ENCODE measurements around the gene NOL9. TPM values are rescaled to one million over a fixed set of nuclear protein-coding genes. Genes with fewer than 3 reads are reported as not detected.

Gene NOL9
- total and polyA plus RNA-seq, 2 of the 13 experiments (the other 11 are each of a cell fraction or from before 2014, with no cell fraction given) = 18.0 to 24.7 TPM

DNA sequence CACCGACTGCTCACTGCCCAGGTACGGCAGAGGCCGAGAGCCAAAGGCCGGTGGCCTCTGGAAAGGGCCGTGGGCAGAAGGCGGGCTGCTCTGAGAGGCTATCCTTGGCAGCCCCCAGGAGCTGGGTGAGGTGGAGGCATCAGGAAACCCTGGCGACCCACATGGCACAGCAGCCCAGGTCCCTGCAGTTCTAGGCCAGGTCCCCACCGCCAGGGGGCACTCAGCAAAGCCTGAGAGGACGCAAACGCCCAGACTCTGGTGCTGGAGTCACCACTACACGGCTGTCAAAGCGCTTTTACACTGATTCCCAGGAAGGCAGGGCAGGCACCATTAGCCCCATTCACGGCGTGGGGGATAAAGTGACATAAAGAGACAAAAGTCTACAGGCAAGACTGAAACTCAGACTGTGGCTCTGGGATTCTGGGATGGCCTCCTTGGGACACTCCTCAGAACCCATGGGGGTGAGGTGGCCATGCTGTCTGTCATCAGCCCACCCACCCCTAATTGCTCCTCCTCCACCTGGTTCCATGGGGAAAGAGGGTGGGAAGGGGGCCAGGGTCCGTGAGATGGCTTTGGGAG is 67.8 kb downstream of the NOL9 start (continued):
- TF ChIP-seq, protein P1, sequence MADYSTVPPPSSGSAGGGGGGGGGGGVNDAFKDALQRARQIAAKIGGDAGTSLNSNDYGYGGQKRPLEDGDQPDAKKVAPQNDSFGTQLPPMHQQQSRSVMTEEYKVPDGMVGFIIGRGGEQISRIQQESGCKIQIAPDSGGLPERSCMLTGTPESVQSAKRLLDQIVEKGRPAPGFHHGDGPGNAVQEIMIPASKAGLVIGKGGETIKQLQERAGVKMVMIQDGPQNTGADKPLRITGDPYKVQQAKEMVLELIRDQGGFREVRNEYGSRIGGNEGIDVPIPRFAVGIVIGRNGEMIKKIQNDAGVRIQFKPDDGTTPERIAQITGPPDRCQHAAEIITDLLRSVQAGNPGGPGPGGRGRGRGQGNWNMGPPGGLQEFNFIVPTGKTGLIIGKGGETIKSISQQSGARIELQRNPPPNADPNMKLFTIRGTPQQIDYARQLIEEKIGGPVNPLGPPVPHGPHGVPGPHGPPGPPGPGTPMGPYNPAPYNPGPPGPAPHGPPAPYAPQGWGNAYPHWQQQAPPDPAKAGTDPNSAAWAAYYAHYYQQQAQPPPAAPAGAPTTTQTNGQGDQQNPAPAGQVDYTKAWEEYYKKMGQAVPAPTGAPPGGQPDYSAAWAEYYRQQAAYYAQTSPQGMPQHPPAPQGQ (CRISPR knock-in tag; IDR thresholded peaks at IDR 0.05; ENCODE audit: borderline replicate concordance) = no peak
- TF ChIP-seq SAP130 (CRISPR knock-in tag; IDR thresholded peaks at IDR 0.05; ENCODE audit: low read depth) (peak; percentile 55), GABPB1 (CRISPR knock-in tag; IDR thresholded peaks at IDR 0.05) (peak; percentile 26; the same call in 1 of the 2 replicates), TRIM24 (CRISPR knock-in tag; IDR thresholded peaks at IDR 0.05) (no peak), NR2F6 (IDR thresholded peaks at IDR 0.05) (no peak), NR2F6 (CRISPR knock-in tag; IDR thresholded peaks at IDR 0.05) (no peak), ZNF205 (CRISPR knock-in tag; IDR thresholded peaks at IDR 0.05) (no peak), ZNF292 (CRISPR knock-in tag; IDR thresholded peaks at IDR 0.05; ENCODE audit: borderline replicate concordance, low read depth) (no peak), MAFG (CRISPR knock-in tag; IDR thresholded peaks at IDR 0.05) (no peak)
- TF ChIP-seq, protein P2, sequence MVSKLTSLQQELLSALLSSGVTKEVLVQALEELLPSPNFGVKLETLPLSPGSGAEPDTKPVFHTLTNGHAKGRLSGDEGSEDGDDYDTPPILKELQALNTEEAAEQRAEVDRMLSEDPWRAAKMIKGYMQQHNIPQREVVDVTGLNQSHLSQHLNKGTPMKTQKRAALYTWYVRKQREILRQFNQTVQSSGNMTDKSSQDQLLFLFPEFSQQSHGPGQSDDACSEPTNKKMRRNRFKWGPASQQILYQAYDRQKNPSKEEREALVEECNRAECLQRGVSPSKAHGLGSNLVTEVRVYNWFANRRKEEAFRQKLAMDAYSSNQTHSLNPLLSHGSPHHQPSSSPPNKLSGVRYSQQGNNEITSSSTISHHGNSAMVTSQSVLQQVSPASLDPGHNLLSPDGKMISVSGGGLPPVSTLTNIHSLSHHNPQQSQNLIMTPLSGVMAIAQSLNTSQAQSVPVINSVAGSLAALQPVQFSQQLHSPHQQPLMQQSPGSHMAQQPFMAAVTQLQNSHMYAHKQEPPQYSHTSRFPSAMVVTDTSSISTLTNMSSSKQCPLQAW (CRISPR knock-in tag; IDR thresholded peaks at IDR 0.05) = peak; percentile 65
- TF ChIP-seq, protein P3, sequence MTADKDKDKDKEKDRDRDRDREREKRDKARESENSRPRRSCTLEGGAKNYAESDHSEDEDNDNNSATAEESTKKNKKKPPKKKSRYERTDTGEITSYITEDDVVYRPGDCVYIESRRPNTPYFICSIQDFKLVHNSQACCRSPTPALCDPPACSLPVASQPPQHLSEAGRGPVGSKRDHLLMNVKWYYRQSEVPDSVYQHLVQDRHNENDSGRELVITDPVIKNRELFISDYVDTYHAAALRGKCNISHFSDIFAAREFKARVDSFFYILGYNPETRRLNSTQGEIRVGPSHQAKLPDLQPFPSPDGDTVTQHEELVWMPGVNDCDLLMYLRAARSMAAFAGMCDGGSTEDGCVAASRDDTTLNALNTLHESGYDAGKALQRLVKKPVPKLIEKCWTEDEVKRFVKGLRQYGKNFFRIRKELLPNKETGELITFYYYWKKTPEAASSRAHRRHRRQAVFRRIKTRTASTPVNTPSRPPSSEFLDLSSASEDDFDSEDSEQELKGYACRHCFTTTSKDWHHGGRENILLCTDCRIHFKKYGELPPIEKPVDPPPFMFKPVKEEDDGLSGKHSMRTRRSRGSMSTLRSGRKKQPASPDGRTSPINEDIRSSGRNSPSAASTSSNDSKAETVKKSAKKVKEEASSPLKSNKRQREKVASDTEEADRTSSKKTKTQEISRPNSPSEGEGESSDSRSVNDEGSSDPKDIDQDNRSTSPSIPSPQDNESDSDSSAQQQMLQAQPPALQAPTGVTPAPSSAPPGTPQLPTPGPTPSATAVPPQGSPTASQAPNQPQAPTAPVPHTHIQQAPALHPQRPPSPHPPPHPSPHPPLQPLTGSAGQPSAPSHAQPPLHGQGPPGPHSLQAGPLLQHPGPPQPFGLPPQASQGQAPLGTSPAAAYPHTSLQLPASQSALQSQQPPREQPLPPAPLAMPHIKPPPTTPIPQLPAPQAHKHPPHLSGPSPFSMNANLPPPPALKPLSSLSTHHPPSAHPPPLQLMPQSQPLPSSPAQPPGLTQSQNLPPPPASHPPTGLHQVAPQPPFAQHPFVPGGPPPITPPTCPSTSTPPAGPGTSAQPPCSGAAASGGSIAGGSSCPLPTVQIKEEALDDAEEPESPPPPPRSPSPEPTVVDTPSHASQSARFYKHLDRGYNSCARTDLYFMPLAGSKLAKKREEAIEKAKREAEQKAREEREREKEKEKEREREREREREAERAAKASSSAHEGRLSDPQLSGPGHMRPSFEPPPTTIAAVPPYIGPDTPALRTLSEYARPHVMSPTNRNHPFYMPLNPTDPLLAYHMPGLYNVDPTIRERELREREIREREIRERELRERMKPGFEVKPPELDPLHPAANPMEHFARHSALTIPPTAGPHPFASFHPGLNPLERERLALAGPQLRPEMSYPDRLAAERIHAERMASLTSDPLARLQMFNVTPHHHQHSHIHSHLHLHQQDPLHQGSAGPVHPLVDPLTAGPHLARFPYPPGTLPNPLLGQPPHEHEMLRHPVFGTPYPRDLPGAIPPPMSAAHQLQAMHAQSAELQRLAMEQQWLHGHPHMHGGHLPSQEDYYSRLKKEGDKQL (CRISPR knock-in tag; IDR thresholded peaks at IDR 0.05; ENCODE audit: low read depth) = no peak
- TF ChIP-seq, protein P4, sequence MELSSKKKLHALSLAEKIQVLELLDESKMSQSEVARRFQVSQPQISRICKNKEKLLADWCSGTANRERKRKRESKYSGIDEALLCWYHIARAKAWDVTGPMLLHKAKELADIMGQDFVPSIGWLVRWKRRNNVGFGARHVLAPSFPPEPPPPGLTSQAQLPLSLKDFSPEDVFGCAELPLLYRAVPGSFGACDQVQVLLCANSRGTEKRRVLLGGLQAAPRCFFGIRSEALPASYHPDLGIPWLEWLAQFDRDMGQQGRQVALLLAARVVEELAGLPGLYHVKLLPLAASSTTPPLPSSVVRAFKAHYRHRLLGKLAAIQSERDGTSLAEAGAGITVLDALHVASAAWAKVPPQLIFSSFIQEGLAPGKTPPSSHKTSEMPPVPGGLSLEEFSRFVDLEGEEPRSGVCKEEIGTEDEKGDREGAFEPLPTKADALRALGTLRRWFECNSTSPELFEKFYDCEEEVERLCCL (CRISPR knock-in tag; IDR thresholded peaks at IDR 0.05; ENCODE audit: borderline replicate concordance) = no peak
- TF ChIP-seq, protein P5, sequence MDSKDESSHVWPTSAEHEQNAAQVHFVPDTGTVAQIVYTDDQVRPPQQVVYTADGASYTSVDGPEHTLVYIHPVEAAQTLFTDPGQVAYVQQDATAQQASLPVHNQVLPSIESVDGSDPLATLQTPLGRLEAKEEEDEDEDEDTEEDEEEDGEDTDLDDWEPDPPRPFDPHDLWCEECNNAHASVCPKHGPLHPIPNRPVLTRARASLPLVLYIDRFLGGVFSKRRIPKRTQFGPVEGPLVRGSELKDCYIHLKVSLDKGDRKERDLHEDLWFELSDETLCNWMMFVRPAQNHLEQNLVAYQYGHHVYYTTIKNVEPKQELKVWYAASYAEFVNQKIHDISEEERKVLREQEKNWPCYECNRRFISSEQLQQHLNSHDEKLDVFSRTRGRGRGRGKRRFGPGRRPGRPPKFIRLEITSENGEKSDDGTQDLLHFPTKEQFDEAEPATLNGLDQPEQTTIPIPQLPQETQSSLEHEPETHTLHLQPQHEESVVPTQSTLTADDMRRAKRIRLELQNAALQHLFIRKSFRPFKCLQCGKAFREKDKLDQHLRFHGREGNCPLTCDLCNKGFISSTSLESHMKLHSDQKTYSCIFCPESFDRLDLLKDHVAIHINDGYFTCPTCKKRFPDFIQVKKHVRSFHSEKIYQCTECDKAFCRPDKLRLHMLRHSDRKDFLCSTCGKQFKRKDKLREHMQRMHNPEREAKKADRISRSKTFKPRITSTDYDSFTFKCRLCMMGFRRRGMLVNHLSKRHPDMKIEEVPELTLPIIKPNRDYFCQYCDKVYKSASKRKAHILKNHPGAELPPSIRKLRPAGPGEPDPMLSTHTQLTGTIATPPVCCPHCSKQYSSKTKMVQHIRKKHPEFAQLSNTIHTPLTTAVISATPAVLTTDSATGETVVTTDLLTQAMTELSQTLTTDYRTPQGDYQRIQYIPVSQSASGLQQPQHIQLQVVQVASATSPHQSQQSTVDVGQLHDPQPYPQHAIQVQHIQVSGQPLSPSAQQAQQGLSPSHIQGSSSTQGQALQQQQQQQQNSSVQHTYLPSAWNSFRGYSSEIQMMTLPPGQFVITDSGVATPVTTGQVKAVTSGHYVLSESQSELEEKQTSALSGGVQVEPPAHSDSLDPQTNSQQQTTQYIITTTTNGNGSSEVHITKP (CRISPR knock-in tag; IDR thresholded peaks at IDR 0.05; ENCODE audit: low read depth) = no peak
